Activated CD4-positive, alpha-beta T cell treated with anti-CD3 and anti-CD28 coated beads for 4 hours (primary cell): ENCODE data around the gene ARSB.

Experiments
- DNase-seq, 2 donors: peaks; one replicate each; pipeline ENCODE4 v3.0.0-alpha.2; 2020

ARSB gene

GRCh38 chr5:78799266-78800017 is 185.7 kb downstream of the ARSB start:
- DNase-seq, result no peak

GRCh38 chr5:78798673-78799029 is 186.5 kb downstream of the ARSB start:
- DNase-seq, result no peak

GRCh38 chr5:78797936-78798672 is 187.0 kb downstream of the ARSB start:
- no peak for DNase-seq

- DNase-seq, result no peak
Measured at GRCh38 chr5:78795757-78796156, 189.4 kb downstream of the ARSB start.

- DNase-seq, result no peak
Measured at GRCh38 chr5:78794693-78795215, 190.4 kb downstream of the ARSB start.

- DNase-seq, result no peak
Measured at GRCh38 chr5:78793907-78794662, 191.0 kb downstream of the ARSB start.

GRCh38 chr5:78792345-78793055 is 192.6 kb downstream of the ARSB start:
- DNase-seq, result no peak

GRCh38 chr5:78791501-78792100 is 193.5 kb downstream of the ARSB start:
- no peak for DNase-seq

GRCh38 chr5:78787783-78788182 is 197.3 kb downstream of the ARSB start:
- DNase-seq, result no peak

GRCh38 chr5:78785454-78785853 is 199.7 kb downstream of the ARSB start:
- DNase-seq, result no peak

- DNase-seq, result no peak
Measured at GRCh38 chr5:78783434-78784130, 201.5 kb downstream of the ARSB start.

- DNase-seq, result no peak
Measured at GRCh38 chr5:78782728-78783127, 202.4 kb downstream of the ARSB start.

- no peak for DNase-seq
Measured at GRCh38 chr5:78781611-78782286, 203.4 kb downstream of the ARSB start.

- no peak for DNase-seq
Measured at GRCh38 chr5:78779771-78780616, 205.1 kb downstream of the ARSB start.

- DNase-seq, result no peak
Measured at GRCh38 chr5:78779262-78779661, 205.8 kb downstream of the ARSB start.

- DNase-seq, result no peak
Measured at GRCh38 chr5:78778538-78778937, 206.6 kb downstream of the ARSB start.

GRCh38 chr5:78777901-78778300 is 207.2 kb downstream of the ARSB start:
- no peak for DNase-seq

- no peak for DNase-seq
Measured at GRCh38 chr5:78776637-78777036, 208.5 kb downstream of the ARSB start.

- no peak for DNase-seq
Measured at GRCh38 chr5:78773655-78774054, 211.5 kb downstream of the ARSB start.
